Activated naive CD4-positive, alpha-beta T cell treated with anti-CD3 and anti-CD28 coated beads, Interleukin-2, amount 10 ng/mL, durations not matched to agents 7 days and 5 days (primary cell): Measurements from ENCODE around the gene MT2A.

Experiments
- CTCF ChIA-PET: fragments of 350-600 bp; sonication (Branson Sonifier 250); formaldehyde crosslinking; loops from one replicate; lab custom pipeline; 2021; ENCODE audit warnings: antibody characterized with exemption; lab: Charles Lee
- DNase-seq: peaks from one replicate; pipeline ENCODE4 v3.0.0-alpha.2; 2020
- H3K27ac Mint-ChIP-seq: one replicate; pipeline ENCODE4 v1.8.0; 2021; ENCODE audit warnings: mild to moderate bottlenecking, moderate library complexity, mixed read lengths
- H3K27me3 Mint-ChIP-seq: one replicate; pipeline ENCODE4 v1.8.0; 2021; ENCODE audit warnings: mild to moderate bottlenecking, mixed read lengths
- H3K36me3 Mint-ChIP-seq: one replicate; pipeline ENCODE4 v1.8.0; 2021; ENCODE audit warnings: mixed read lengths
- H3K4me1 Mint-ChIP-seq: one replicate; pipeline ENCODE4 v1.8.0; 2021; ENCODE audit warnings: mixed read lengths
- H3K4me3 Mint-ChIP-seq: one replicate; pipeline ENCODE4 v1.8.0; 2021; ENCODE audit warnings: mild to moderate bottlenecking, moderate library complexity, mixed read lengths
- H3K9me3 Mint-ChIP-seq: one replicate; pipeline ENCODE4 v1.8.0; 2021; ENCODE audit warnings: mixed read lengths

The MT2A gene

GRCh38 chr16:56643080-56643778, 34.8 kb downstream of the MT2A start:
- Mint-ChIP-seq H3K27me3 (peaks cover 91% of the 10 kb centered on the region), H3K4me1 (peaks cover 28% of the 10 kb centered on the region), H3K36me3 (no peaks in the 10 kb centered on the region), H3K27ac (no peak overlapping the region), H3K4me3 (peak overlapping the region; percentile 64), H3K9me3 (no peaks in the 10 kb centered on the region)
- CTCF ChIA-PET, result interaction anchor here (0.7 to 3.7 kb wide), 20 partner anchors 9 to 143 kb away, joined by 3 to 15 read pairs (median 4); partner anchors contain the start of genes MT1E and MT2A
- DNase-seq, result peak; percentile 88

DNA sequence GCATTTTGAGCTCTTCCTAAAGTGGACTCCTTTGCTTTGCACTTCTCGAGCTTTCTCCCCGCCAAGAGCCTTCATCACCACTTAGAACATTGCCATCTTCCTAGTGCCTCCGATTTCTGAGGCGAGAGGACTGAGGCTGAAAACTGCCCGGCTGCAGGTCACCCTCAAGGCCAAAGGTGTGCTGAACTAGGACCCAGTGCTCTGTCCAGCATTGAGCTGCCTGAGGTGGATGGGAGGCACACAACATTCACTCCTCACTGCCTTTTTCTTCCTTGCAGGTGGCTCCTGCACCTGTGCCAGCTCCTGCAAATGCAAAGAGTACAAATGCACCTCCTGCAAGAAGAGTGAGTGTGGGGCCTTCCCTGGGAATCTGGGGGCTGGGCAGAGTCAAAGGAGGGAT, 35.4 kb downstream of the MT2A start:
- Mint-ChIP-seq H3K27ac (no peak overlapping the region), H3K4me1 (peaks cover 25% of the 10 kb centered on the region), H3K27me3 (peaks cover 91% of the 10 kb centered on the region), H3K9me3 (no peaks in the 10 kb centered on the region), H3K4me3 (peak overlapping the region; percentile 64), H3K36me3 (no peaks in the 10 kb centered on the region)
- DNase-seq, result no peak
- CTCF ChIA-PET, result interaction anchor here (0.7 to 3.7 kb wide), 20 partner anchors 9 to 143 kb away, joined by 3 to 15 read pairs (median 4); partner anchors contain the start of genes MT1E and MT2A

DNA sequence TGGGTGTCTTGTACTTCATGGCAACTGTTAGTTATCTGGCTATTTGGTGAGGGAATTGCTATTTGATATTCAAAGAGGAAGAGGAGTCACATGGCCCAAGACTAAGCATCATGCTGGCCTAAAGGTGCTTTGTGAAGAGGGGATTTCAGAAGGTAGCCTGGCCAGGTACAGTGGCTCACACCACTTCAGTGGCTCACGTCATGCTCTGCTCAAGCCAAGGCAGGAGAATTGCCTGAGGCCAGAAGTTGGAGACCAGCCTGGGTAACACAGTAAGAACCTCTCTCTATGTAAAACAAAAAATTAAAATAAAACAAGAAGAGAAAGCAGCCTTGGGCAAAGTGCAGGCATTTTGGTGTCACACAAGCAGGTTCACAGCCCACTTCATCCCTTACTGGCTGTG, 36.9 kb downstream of the MT2A start:
- H3K27ac Mint-ChIP-seq, result no peak overlapping the region
- H3K36me3 Mint-ChIP-seq, result no peaks in the 10 kb centered on the region
- no peaks in the 10 kb centered on the region for H3K9me3 Mint-ChIP-seq
- H3K27me3 Mint-ChIP-seq, result peaks cover 87% of the 10 kb centered on the region
- DNase-seq, result no peak
- H3K4me1 Mint-ChIP-seq, result peaks cover 25% of the 10 kb centered on the region
- CTCF ChIA-PET, result interaction anchor here (1.8 kb wide), 1 partner anchor 19 kb away, joined by 4 read pairs; the partner anchor contains the start of gene MT1E
- H3K4me3 Mint-ChIP-seq, result no peak overlapping the region

DNA sequence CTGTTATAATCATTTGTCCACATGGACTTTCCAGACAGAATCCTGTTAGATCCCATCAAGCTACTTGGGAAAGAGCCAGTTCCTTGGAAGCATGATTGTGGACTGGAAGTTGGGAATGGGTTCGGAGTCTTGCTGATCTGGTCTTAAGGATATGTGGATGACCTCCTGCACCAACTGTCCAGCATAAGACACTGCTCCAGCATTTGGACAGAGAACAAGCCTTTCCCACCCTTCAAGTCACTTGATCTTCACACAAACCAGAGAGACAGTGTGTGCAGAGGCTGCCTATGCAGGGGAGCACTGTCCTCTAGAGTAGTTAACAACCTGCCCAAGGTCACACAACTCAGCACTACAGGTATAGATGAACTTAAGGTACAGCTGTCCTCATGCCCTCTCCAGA, 37.5 kb downstream of the MT2A start:
- H3K4me1 Mint-ChIP-seq, result peaks cover 25% of the 10 kb centered on the region
- CTCF ChIA-PET, result no interaction called here
- no peaks in the 10 kb centered on the region for H3K9me3 Mint-ChIP-seq
- no peak for DNase-seq
- no peak overlapping the region for H3K27ac Mint-ChIP-seq
- no peak overlapping the region for H3K4me3 Mint-ChIP-seq
- no peaks in the 10 kb centered on the region for H3K36me3 Mint-ChIP-seq
- peaks cover 87% of the 10 kb centered on the region for H3K27me3 Mint-ChIP-seq

- H3K4me1 Mint-ChIP-seq, result peaks cover 19% of the 10 kb centered on the region
- no peaks in the 10 kb centered on the region for H3K36me3 Mint-ChIP-seq
Measured at GRCh38 chr16:56647641-56648431, 39.5 kb downstream of the MT2A start.

DNA sequence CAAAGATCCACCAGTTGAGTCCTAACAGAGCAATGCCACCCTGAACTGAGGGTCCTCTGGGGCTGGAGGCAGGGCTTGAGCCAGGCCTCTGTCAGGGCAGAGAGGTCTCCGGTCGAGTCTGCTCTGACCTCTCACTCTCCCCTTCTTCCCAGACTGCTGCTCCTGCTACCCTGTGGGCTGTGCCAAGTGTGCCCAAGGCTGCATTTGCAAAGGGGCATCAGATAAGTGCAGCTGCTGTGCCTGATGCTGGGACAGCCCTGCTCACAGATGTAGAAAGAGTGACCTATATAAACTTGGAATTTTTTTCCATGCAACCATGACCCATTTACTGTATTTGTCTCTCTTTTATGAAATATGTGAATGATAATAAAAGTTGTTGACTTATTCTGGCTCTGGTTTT, 40.9 kb downstream of the MT2A start:
- Mint-ChIP-seq H3K4me3 (no peak overlapping the region), H3K9me3 (no peaks in the 10 kb centered on the region), H3K4me1 (peaks cover 4% of the 10 kb centered on the region), H3K36me3 (no peaks in the 10 kb centered on the region), H3K27ac (no peak overlapping the region), H3K27me3 (peaks cover 91% of the 10 kb centered on the region)
- CTCF ChIA-PET, result no interaction called here
- DNase-seq, result no peak

More at GRCh38 chr16:56647641-56648431, 39.5 kb downstream of the MT2A start:
- Mint-ChIP-seq H3K27ac (no peak overlapping the region), H3K9me3 (no peaks in the 10 kb centered on the region), H3K4me3 (no peak overlapping the region), H3K27me3 (peaks cover 92% of the 10 kb centered on the region)
- DNase-seq, result no peak
- CTCF ChIA-PET, result no interaction called here

- no peak overlapping the region for H3K4me3 Mint-ChIP-seq
- no peaks in the 10 kb centered on the region for H3K9me3 Mint-ChIP-seq
- no peak for DNase-seq
- no peak overlapping the region for H3K27ac Mint-ChIP-seq
- no peaks in the 10 kb centered on the region for H3K36me3 Mint-ChIP-seq
- H3K4me1 Mint-ChIP-seq, result no peaks in the 10 kb centered on the region
- H3K27me3 Mint-ChIP-seq, result peaks cover 91% of the 10 kb centered on the region
- CTCF ChIA-PET, result no interaction called here
Measured at GRCh38 chr16:56649820-56650219, 41.4 kb downstream of the MT2A start.

DNA sequence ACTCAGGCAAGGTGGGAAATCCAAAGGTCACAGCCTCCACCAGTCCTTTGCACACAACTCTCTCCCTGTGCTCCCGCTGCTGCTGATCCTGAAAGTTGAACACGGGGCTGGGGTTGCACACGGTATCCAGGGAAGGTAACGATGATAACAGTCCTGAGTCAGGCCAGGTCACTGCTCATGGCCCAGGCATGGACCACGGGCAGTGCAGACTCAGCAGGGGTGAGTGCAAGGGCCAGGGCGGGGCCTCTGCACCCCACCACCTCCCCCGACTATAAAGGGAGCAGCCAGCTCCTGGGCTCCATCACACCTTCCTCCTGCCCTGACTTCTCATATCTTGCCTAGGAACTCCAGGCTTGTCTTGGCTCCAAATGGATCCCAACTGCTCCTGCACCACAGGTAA, 43.2 kb downstream of the MT2A start, which contains the start of gene MT1B:
Gene MT1B (plus strand): TSS at position 301 of the 400 bp plus-strand sequence. CDS start 68 bp downstream, at position 369.
- Mint-ChIP-seq H3K4me1 (no peaks in the 10 kb centered on the region), H3K36me3 (no peaks in the 10 kb centered on the region), H3K27ac (no peak within 1 kb of the TSS), H3K4me3 (no peak within 1 kb of the TSS), H3K27me3 (peaks cover 85% of the 10 kb centered on the region), H3K9me3 (no peaks in the 10 kb centered on the region)
- CTCF ChIA-PET, result interaction anchor here (1.4 kb wide), 1 partner anchor 8 kb away, joined by 4 read pairs; no protein-coding TSS in a partner anchor
- no peak for DNase-seq

- no peaks in the 10 kb centered on the region for H3K9me3 Mint-ChIP-seq
- no peak for DNase-seq
- peaks cover 6% of the 10 kb centered on the region for H3K4me1 Mint-ChIP-seq
- H3K4me3 Mint-ChIP-seq, result no peak overlapping the region
- CTCF ChIA-PET, result interaction anchor here (1.4 to 1.5 kb wide), 2 partner anchors 9 to 52 kb away, joined by 3 to 4 read pairs; no protein-coding TSS in a partner anchor
- no peaks in the 10 kb centered on the region for H3K36me3 Mint-ChIP-seq
- H3K27me3 Mint-ChIP-seq, result peaks cover 81% of the 10 kb centered on the region
- H3K27ac Mint-ChIP-seq, result no peak overlapping the region
Measured at GRCh38 chr16:56652600-56652999, 44.2 kb downstream of the MT2A start.

- H3K4me3 Mint-ChIP-seq, result no peak overlapping the region
- DNase-seq, result no peak
- peaks cover 2% of the 10 kb centered on the region for H3K36me3 Mint-ChIP-seq
- H3K27me3 Mint-ChIP-seq, result peaks cover 79% of the 10 kb centered on the region
- no peak overlapping the region for H3K27ac Mint-ChIP-seq
- H3K4me1 Mint-ChIP-seq, result peaks cover 11% of the 10 kb centered on the region
- no peaks in the 10 kb centered on the region for H3K9me3 Mint-ChIP-seq
- CTCF ChIA-PET, result interaction anchor here (1.4 to 1.5 kb wide), 2 partner anchors 10 to 52 kb away, joined by 3 to 4 read pairs; no protein-coding TSS in a partner anchor
Measured at GRCh38 chr16:56653218-56653617, 44.8 kb downstream of the MT2A start.

GRCh38 chr16:56657555-56658326, 49.4 kb downstream of the MT2A start, which contains the start of gene MT1F:
Gene MT1F (plus strand): TSS chr16:56657959. CDS start chr16:56658059, 100 bp downstream.
- peaks cover 7% of the 10 kb centered on the region for H3K36me3 Mint-ChIP-seq
- H3K9me3 Mint-ChIP-seq, result no peaks in the 10 kb centered on the region
- peak within 1 kb of the TSS; percentile 88 for H3K27ac Mint-ChIP-seq
- peaks cover 31% of the 10 kb centered on the region for H3K4me1 Mint-ChIP-seq
- H3K27me3 Mint-ChIP-seq, result peaks cover 58% of the 10 kb centered on the region
- peak within 1 kb of the TSS; percentile 98 for H3K4me3 Mint-ChIP-seq
- DNase-seq, result peak; percentile 87
- CTCF ChIA-PET, result no interaction called here

DNA sequence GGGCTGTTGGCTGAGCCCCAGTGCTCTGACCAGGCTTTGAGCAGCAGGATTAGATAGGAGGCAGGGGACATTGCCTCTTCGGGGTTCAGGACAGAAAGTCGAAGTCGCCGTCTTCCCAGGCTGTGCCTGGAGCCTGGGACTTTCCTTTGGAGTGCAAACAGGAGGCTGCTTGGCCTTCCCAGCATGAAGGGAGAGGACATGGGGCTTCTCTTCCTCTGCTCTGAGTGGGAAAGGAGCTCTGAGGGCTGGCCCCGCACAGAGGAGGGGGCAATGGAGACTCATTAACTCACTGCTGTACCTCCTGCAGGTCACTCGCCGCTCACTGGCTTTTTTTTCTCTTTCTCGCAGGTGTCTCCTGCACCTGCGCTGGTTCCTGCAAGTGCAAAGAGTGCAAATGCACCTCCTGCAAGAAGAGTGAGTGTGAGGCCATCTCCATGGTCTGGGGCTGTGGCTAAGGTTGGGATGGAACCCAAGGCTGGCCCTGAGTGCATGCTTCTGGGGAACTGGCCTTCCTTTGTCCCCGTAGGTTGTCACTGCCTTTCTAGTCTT, 50.0 kb downstream of the MT2A start:
- H3K27me3 Mint-ChIP-seq, result peaks cover 58% of the 10 kb centered on the region
- CTCF ChIA-PET, result no interaction called here
- H3K9me3 Mint-ChIP-seq, result no peaks in the 10 kb centered on the region
- peak overlapping the region; percentile 98 for H3K4me3 Mint-ChIP-seq
- H3K27ac Mint-ChIP-seq, result peak overlapping the region; percentile 88
- H3K36me3 Mint-ChIP-seq, result peaks cover 7% of the 10 kb centered on the region
- DNase-seq, result no peak
- H3K4me1 Mint-ChIP-seq, result peaks cover 36% of the 10 kb centered on the region
